Stimulated activated CD8-positive, alpha-beta memory T cell treated with anti-CD3 and anti-CD28 coated beads, Interleukin-7, amount 100 ng/mL, for 4 hours (primary cell): ENCODE results near the gene RPL32.
"Not testable (repeated sequence)": the region's sequence is repeated elsewhere in the genome, so short reads cannot be mapped to it uniquely, and the experiment has no call there.

Experiments used
- DNase-seq, 2 donors: peaks; one replicate each; pipeline ENCODE4 v3.0.0-alpha.2; 2020; ENCODE audit warnings: low read depth in 2 of 2

RPL32 gene

DNA sequence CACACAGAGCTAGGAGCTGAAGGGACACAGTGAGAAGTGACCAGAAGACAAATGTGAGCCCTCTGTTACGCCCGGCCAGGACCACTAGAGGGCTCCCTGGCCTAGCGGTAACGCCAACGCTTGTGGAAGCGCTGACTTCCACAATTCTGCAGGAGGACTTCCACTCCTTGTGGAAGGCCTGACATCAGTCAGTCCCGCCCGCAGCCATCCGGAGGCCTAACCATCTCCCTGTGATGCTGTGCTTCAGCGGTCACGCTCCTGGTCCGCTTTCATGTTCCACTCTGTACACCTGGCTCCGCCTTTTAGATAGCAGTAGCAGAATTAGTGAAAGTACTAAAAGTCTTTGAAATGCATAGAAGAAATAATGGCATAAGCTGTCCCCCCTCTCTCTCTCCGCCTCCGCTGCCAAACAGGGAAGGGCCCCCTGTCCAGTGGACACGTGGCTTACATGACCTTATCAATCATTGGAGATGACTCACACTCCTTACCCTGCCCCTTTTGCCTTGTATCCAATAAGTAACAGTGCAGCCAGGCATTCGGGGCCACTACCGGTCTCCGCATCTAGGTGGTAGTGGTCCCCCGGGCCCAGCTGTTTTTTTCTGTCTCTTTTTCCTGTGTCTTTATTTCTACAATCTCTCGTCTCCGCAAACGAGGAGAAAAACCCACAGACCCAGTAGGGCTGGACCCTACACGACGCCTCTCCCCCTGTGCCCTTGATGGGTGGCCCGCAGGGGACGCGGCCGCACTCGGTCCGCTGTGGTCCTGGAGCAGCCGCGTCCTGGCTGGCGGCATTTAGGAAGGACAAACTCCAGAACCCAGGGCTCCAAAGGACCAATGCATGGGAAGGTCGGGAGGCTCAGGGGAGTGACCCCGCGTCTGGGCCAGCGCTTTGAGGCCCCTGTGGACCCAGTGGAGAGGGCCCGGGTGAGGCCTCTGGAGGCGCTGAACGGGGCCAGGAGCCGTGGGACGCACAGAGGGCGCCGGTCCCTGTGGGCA is 27.0 kb upstream of the RPL32 start:
- peak in 1 of 2 donors; percentile 37 for DNase-seq

GRCh38 chr3:12866836-12867235 is 25.5 kb upstream of the RPL32 start:
- no peak for DNase-seq

GRCh38 chr3:12865271-12865670 is 23.9 kb upstream of the RPL32 start:
- DNase-seq, result no peak

GRCh38 chr3:12862387-12862786 is 21.0 kb upstream of the RPL32 start:
- DNase-seq, result no peak

GRCh38 chr3:12861611-12862010 is 20.2 kb upstream of the RPL32 start:
- DNase-seq, result no peak

DNA sequence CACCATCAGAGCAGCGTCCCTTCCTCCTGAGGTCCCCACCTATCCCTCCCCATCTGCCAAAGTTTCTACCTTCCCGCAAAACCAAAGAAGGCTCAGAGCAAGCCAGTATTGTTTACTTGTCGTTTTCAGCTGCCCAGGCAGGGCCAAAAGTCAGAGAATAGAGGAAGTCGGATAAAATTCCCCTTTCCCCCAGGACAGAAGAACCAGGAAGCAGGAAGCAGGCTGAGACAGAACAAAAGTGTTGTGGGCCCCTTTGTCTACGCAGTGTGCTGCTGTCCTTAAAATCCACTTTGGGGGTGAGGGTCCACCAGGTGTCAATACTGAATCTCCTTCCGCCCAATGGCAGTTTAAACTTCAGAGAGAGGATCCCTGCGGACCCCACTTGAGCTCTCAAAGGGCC is 18.5 kb upstream of the RPL32 start:
- DNase-seq, result no peak

GRCh38 chr3:12856626-12857025 is 15.3 kb upstream of the RPL32 start:
- DNase-seq, result no peak

DNA sequence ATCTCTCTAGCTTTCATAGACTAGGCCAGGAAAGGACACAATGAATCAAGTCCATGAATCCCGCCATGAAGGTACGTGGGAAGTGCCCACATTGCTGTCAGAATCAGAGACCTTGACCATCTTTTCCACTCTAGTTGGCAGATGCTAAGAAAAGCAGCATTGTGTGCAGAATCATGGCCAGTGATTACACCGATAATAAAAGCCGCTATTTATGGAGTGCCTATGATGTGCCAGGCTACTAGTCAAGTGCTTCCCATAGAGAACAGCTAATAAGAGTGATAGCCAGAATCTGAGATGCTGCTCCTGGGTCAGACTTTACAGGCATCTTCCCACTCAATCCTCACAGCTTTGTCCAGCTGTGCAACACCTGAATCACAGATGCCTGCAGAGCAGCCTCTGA is 13.2 kb upstream of the RPL32 start:
- no peak for DNase-seq

GRCh38 chr3:12853847-12854246 is 12.5 kb upstream of the RPL32 start:
- not testable (repeated sequence) for DNase-seq

DNA sequence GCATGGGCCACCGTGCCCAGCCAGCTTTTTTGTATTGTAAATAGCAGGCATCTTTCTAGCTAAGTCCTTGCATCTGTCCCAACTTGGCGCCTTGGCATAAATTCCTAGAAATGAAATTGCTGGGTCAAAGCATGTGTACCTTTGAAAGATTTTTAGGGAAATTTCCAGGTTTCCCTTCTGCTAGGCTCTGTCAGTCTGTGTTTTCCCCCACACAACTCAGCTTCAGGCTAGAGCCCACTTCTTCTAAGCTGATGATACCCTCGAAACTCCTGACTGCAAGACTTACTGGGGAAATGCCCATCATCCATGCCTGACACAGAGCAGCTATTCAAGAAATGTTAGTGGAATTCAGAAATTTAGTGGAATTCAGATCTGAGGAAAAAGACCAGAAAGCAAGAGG is 10.8 kb upstream of the RPL32 start:
- no peak for DNase-seq

- no peak for DNase-seq
Observed at GRCh38 chr3:12845811-12846210, 4.4 kb upstream of the RPL32 start.

DNA sequence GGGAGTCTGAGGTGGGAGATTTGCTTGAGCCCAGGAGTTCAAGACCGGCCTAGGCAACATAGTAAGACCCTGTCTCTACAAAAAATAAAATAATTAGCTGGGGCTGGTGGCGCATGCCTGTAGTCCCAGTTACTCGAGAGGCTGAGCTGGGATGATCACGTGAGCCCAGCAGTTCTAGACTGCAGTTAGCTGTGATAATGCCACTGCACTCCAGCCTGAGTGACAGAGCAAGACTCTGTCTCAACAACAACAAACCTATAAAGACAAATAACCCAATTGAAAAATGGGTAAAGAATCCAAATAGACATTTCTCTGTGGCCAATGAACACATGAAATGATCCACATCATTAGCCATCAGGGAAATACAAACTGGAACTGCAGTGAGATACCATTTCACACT is 1.1 kb upstream of the RPL32 start:
- DNase-seq, result no peak

DNA sequence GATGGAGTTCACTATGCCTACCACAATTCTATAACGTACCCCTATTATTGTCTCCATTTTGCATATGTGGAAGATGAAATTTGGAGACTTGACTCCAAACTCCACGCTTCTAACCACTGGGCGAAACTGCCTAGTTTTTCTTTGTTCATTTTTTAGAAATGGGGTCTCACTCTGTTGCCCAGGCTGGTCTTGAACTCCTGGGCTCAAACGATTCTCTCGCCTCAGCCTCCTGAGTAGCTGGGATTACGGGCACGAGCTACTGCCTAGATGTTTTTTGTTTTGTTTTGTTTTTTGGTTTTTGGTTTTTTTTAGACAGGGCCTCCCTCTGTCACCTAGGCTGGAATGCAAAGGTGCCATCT is 584 bp upstream of the RPL32 start:
- no peak for DNase-seq

DNA sequence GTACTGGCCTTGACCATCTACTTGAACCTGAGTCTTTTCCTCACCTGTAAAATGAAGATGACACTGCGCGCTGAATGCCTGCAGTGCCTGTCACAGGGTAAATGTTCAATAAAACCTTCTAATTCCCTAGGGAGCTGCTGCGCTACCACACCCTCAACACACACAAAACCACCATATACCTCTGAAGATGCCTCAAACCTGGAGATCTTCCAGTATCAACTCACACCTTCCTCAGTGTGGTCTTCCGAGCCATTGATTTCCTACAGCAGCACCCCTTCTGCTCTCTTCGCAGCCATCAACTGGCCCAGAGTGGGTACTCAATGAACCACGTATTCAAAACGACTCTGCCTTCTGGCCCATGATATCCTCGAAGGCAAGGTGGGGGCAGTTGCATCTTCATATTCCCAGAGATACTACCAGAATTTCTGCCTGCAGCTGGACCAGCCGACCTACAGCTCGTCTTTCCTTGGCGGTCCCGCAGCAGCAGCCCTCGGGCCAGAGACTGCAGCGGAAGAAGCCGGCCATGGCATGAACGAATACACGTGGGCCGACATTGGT is 695 bp downstream of the RPL32 start:
- no peak for DNase-seq

GRCh38 chr3:12840148-12840547 is 1.2 kb downstream of the RPL32 start:
- not testable (repeated sequence) for DNase-seq

DNA sequence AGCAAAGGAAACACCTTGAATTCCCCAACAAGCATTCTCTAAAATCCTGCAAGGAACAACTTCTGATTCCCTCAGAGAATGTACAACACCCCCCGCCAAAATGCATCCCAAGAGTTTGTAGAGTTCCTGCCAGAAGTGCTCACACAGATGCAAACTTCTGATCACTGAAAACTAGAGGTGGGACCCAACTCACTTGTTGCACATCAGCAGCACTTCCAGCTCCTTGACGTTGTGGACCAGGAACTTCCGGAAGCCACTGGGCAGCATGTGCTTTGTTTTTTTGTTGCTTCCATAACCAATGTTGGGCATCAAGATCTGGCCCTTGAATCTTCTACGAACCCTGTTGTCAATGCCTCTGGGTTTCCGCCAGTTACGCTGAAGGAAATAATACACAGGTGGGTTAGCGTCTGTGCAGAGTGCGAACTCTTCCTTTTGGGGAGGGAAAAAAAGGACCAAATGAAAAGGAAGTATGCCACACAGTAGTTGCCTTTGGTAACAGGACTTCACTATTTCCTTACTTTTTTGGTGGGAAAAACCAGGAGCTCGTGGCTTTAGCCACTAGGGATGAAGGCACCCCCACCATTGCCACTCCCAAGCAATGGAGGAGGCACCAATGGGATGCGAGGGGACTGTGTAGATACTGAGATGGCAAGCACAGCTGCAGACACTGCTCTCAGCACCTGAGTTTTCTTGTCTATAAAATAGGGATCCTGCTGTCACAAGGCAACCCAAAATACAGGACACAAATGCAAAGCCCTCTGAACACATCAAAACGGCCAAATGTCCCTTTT is 2.0 kb downstream of the RPL32 start:
- no peak for DNase-seq

DNA sequence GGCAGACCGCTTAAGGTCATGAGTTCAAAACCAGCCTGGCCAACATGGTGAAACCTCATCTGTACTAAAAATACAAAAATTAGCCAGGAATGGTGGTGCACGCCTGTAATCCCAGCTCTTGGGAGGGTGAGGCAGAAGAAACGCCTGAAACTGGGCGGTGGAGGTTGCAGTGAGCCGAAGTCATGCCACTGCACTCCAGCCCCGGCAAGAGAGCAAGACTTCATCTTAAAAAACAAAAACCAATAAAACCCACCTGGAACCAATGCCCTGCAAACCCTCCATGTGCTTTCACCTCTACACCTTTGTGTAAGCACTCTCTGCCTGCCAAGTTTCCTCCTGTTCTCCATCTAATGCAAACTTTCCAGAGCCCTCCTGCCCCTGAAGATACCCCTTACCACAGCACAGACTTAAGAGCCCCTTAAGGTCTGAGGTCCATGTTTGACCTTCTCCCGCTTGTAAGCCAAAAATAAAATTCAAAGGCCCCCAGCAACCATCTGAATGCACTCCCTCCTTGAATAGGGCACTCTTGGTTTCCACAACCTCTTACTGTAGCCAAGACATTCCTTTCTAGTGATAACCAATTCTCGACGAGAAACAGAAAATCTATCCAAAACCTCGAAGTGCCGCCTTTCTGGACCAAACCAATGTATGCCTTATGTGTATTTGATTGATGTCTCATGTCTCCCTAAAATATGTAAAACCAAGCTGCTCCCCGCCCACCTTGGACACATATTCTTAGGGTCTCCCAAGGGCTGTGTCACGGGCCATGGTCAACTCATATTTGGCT is 3.0 kb downstream of the RPL32 start:
- DNase-seq, result no peak

DNA sequence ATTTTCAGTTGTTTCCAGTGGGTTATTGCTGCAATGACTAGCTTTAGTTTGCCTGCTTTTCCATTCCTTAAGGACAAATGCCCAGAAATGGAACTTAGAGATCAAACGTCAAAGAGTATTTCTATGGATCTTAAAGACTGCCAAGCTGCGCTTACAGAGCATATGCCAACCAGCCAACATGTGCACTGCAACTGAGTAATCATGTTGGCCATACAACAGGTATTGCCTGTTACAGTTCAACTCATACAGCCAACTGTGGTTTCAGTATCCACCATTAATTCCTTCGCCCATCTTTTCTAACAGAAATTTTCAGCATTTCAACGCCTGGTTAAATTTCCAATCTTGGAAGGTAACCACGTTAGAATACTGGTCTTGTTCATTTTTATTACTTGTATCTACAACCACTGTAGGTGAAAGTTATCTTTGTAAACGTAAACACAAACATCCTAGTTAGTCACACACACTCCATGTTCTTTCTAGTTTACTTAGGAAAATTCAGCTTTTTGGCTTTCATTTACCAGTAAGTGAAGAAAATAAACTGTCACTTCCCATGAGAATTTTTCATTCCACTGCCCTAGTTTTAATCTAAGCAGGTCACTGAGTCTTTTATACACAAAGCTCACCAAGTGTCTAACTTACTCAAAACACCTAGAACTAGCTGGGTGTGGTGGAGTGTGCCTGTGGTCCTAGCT is 3.9 kb downstream of the RPL32 start:
- DNase-seq, result no peak

- no peak for DNase-seq
Observed at GRCh38 chr3:12835052-12835665, 6.2 kb downstream of the RPL32 start.

DNA sequence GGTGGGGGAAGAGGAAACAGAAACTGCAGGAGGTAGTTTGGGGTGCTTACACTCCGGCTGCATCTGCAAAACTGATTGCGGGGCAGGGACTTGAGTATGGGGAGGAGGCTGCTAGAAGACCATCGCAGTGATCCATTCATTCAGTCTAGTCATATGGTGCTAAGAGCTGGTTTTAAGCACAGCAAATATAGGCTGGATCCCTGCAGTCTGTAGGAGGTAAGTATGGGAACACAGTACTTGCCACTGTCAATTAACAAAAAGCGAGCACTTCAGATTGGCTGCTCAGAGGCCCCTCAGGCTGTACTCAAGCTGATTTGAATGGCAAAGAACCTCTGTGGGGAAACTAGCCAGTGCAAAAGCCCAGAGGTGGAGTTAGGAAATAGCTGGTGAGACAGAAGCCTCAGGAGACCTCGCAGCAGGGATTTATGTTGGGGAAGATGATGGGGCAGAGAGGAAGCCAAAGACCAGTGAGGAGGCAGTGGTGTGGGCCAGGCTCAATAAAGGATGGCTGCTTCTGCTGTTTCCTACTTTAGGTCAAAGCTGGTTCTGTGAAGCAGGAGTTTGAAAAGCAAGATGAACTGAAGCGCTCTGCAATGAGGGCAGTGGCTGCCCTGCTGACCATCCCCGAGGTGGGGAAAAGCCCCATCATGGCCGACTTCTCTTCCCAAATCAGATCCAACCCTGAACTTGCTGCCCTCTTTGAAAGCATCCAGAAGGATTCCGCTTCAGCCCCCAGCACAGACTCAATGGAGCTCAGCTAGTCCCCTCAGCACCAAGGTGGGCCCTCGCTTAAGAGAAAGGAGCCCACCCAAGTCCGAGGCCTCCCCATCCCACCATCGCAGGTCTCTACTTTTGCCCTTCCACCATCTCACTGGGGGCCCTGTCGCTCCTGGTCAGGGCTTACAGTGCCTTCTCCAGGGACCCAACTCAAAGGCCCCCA is 7.9 kb downstream of the RPL32 start:
- no peak for DNase-seq
